ENCODE measurements around the gene SNX5.

SNX5 gene

DNA sequence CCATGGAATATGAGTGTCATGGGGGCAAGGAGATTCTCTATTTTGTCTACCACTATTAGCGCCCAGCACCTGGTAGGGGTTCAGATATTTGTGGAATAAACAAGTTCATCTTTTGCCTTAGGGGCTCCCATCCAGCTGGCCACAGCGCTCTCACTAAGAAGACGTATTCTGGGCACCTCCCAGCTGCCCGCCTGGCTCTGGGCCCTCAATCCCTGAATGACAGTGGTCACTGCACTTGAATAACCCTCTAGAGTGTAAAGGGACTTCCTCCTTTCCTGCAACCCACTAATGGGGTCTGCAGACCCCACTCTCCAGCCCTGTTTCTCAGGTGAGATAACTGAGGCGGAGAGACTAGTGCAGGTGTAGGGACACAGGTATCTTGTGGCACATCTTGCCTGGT is 36.2 kb downstream of the SNX5 start:
- TF ChIP-seq, protein P1, sequence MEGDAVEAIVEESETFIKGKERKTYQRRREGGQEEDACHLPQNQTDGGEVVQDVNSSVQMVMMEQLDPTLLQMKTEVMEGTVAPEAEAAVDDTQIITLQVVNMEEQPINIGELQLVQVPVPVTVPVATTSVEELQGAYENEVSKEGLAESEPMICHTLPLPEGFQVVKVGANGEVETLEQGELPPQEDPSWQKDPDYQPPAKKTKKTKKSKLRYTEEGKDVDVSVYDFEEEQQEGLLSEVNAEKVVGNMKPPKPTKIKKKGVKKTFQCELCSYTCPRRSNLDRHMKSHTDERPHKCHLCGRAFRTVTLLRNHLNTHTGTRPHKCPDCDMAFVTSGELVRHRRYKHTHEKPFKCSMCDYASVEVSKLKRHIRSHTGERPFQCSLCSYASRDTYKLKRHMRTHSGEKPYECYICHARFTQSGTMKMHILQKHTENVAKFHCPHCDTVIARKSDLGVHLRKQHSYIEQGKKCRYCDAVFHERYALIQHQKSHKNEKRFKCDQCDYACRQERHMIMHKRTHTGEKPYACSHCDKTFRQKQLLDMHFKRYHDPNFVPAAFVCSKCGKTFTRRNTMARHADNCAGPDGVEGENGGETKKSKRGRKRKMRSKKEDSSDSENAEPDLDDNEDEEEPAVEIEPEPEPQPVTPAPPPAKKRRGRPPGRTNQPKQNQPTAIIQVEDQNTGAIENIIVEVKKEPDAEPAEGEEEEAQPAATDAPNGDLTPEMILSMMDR (IDR thresholded peaks at IDR 0.05; ENCODE audit: low read depth, low read length), result no peak
- no peak for DNase-seq (ENCODE audit: extremely low read depth, low read depth)

GRCh38 chr20:17931513-17931912 is 37.1 kb downstream of the SNX5 start:
- TF ChIP-seq, protein P1 (IDR thresholded peaks at IDR 0.05; ENCODE audit: low read depth, low read length), result no peak
- no peak for DNase-seq (ENCODE audit: extremely low read depth, low read depth)

- DNase-seq (ENCODE audit: extremely low read depth, low read depth), result no peak
- TF ChIP-seq, protein P1 (IDR thresholded peaks at IDR 0.05; ENCODE audit: low read depth, low read length), result no peak
Observed at GRCh38 chr20:17928633-17929311, 39.8 kb downstream of the SNX5 start.

DNA sequence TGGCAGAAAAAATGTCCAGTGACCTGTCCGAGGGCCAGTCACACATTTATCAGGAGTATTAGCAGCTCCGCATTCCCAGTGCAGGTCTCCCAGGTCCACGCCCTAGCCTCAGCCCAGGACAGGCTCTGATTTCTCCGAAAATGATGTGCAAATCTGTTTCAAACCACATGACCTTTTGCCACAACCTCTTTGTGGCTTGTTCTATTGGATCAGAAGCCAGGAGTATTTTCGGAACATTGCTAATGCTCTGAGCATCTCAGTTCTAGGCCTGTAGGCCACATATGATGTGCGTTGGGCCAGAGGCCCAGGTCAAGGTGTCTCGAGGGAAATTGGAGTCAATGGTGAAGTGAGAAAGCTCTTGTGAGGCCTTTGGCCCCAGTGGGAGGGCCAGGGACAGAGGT is 40.4 kb downstream of the SNX5 start:
- TF ChIP-seq, protein P1 (IDR thresholded peaks at IDR 0.05; ENCODE audit: low read depth, low read length), result no peak
- DNase-seq (ENCODE audit: extremely low read depth, low read depth), result no peak

DNA sequence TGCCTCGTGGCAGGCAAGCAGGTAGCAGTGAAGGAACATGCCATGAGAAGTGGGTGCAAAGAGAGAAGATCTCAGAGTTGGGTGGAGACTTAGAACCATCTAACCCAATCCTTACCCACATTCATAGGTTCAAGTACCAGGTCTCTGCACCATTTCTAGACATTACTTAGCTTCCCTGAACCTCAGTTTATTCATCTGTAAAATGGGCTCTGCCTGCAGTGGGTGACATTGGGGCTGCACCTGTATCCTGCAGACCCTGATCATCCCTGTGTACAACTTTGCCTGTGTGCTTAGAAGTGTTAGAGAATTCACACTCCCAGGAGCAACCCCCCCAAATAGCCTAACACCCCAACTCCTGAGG is 42.7 kb downstream of the SNX5 start:
- TF ChIP-seq, protein P1 (IDR thresholded peaks at IDR 0.05; ENCODE audit: low read depth, low read length), result no peak
- no peak for DNase-seq (ENCODE audit: extremely low read depth, low read depth)

DNA sequence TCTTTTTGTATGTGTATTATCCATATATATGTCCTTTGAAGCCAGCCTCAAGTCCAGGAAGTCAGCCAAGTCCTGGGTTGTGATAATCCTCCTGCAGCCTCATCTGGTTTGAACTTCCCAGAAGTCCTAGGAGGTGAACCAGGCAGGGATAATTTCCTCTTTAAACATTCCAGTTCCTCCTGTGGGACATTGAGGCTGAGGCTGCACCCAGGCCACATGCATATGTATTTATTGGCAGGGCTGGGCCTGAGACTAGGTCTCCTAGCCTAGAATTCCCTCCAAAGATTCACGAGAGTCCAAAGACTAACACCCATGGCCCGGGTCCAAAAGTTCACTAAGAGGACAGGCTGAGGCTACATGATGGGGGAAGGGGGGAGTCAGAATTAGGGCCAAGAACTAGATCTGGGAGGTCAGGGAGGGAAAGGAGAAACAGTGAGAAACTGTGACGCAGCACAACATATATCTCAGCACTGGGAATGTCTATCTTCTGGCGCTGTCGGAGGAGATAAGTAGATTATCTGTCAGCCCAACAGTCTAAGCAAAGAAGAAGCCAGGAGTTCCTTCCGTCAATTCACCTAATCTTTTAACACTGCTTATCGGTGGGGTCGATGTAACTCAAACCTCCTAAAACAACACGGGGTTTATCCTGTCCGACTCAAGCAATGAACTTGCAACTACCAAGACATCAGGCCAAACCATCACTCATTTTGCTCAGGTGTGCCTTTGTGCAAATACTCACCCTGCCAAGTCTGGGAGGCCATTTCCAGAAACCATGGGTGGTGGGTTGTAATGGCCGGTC is 43.3 kb downstream of the SNX5 start:
- no peak for DNase-seq (ENCODE audit: extremely low read depth, low read depth)
- TF ChIP-seq, protein P1 (IDR thresholded peaks at IDR 0.05; ENCODE audit: low read depth, low read length), result no peak

DNA sequence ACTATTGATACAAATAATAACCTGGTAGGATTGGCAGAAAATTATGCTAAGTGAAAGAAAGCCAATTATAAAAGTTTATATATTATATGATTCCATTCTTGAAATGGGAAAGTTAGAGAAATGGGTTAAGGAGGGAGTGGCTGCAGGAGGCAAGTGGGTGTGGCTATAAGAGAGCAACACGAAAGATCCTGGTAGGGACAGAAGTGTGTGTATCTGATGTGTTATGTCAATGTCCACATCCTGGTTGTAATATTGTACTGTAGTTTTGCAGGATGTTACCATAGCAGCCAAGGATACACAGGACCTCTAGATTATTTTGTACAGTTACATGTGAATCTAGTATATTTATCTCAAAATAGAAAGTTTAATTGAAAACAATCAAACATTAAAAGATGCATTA is 46.8 kb downstream of the SNX5 start:
- no peak for DNase-seq (ENCODE audit: extremely low read depth, low read depth)
- TF ChIP-seq, protein P1 (IDR thresholded peaks at IDR 0.05; ENCODE audit: low read depth, low read length), result no peak

Data from AG09319 (cell line).